GM12865 (cell line): ENCODE measurements around the gene CNEP1R1.

Experiments
- DNase-seq: peaks from one replicate; pipeline ENCODE4 v3.0.0; 2010; ENCODE audit warnings: low read depth
- H3K4me3 ChIP-seq: 2 replicates; pipeline ENCODE4 v1.5.1; 2011; ENCODE audit warnings: mild to moderate bottlenecking, low read depth, low read length, control low read depth
- TF ChIP-seq, protein P1 (sequence below): IDR thresholded peaks from 2 replicates; pipeline ENCODE4 v1.5.1; 2011; ENCODE audit warnings: low read length, control low read depth, low read depth, inconsistent platforms; ENCODE audit not compliant: insufficient read depth; ENCODE audit errors: missing control alignments

CNEP1R1 gene, protein sequence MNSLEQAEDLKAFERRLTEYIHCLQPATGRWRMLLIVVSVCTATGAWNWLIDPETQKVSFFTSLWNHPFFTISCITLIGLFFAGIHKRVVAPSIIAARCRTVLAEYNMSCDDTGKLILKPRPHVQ

DNA sequence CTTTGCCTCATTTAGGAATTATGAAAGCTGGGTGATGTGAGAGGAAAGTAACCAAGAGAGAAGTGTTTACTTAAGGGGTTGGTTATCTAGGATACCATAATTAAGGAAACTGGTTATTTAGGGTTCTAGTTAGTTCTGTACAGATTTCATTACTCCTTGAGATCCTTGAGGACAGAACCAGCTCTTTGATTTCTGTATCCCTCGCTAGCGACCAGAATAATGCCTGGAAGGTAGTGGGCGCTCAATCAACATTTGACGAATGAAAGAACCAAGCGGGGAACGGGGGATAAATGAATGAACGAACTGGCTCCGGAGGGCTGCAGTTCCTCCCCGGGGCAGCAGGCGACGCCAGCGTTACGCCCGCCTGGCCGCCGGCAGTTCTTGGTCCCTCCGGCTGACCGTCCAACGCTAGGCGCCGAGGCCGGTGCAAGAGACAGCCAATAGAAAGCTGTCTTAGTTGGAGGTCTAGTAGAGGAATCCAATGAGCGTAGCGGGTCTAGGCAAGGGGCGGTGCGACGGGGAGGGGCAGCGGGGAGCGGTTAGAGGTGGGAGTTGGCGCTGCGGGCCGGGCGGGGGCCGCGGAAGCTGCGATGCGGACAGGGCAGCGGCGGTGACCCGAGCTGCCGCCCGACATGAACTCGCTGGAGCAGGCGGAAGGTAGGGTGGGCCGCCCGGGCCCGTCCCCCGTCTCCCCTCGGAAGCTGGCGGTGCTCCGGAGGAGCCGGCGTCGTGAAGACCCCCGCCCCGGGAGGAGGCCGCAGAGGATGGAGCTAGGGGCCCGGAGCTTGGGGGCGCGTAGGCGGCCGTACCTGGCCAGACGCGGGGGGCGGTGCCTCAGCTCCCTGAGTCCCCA lies at the start of gene CNEP1R1:
Gene CNEP1R1 (plus strand): TSS at position 542 of the 853 bp plus-strand sequence. CDS start 91 bp downstream, at position 633.
- TF ChIP-seq, protein P1, sequence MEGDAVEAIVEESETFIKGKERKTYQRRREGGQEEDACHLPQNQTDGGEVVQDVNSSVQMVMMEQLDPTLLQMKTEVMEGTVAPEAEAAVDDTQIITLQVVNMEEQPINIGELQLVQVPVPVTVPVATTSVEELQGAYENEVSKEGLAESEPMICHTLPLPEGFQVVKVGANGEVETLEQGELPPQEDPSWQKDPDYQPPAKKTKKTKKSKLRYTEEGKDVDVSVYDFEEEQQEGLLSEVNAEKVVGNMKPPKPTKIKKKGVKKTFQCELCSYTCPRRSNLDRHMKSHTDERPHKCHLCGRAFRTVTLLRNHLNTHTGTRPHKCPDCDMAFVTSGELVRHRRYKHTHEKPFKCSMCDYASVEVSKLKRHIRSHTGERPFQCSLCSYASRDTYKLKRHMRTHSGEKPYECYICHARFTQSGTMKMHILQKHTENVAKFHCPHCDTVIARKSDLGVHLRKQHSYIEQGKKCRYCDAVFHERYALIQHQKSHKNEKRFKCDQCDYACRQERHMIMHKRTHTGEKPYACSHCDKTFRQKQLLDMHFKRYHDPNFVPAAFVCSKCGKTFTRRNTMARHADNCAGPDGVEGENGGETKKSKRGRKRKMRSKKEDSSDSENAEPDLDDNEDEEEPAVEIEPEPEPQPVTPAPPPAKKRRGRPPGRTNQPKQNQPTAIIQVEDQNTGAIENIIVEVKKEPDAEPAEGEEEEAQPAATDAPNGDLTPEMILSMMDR = peak; percentile 100
- peak within 1 kb of the TSS; percentile 89 for H3K4me3 ChIP-seq

DNA sequence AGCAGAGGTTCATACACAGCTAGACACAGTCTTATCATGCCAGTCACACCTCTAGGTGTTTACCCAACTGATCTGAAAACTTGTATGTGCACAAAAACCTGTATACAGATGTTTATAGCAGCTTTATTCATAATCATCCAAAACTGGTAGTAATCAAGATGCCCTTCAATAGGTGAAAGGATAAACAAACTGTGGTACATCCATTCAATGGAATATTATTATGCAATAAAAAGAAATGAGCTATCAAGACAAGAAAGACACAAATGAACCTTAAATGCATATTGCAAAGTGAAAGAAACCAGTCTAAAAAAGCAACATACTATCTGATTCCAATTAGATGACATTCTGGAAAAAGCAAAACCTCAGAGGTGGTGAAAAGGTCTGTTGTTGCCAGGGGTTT lies 47.6 kb upstream of the CNEP1R1 start:
- no peak for DNase-seq
- TF ChIP-seq, protein P1 = no peak
- H3K4me3 ChIP-seq = no peak overlapping the region

More for the DNA sequence above, at the start of gene CNEP1R1:
- peak; percentile 98 for DNase-seq

DNA sequence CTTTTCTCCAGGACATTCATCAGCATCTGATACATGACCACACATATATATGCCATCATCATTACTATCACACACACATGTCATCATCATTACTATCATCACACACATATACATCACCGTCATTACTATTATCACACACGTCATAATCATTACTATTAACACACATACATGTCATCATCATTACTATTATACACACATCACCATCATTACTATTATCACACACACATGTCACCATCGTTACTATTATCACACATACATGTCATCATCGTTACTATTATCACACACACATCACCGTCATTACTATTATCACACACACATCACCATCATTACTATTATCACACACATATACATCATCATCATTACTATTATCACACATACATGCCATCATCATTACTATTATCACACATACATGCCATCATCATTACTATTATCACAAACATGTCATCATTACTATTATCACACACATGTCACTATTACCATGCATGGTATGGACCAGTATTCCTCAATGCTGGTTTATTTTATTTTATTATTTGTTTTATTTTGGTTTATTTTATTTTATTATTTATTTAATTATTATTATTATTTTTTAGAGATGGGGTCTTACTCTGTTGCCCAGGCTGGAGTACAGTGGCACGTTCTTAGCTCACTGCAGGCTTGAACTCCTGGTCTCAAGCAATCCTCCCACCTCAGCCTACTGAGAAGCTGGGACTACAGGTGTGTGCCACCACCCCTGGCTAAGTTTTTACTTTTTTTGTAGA lies 46.3 kb upstream of the CNEP1R1 start:
- no peak overlapping the region for H3K4me3 ChIP-seq
- no peak for DNase-seq
- TF ChIP-seq, protein P1 = no peak

DNA sequence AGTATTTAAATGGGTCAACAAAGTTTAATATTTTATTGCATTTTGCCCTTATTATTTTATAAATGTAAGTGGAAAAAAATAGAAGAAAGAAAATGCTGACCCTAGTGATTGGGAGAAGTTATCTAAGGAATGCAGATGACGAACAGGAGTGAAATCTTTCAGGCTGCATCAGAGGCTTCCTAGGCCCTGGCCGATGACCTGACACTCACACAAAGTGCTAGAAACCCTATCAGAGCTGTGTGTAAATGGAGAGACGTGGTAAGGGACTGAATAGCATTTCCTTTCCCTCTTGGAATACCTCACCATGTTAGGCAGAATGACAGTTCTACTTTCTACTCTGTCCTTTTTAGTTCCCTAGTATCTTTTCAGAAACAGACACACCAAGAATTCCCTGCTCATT lies 44.9 kb upstream of the CNEP1R1 start:
- no peak for DNase-seq
- TF ChIP-seq, protein P1 = no peak
- H3K4me3 ChIP-seq = no peak overlapping the region

DNA sequence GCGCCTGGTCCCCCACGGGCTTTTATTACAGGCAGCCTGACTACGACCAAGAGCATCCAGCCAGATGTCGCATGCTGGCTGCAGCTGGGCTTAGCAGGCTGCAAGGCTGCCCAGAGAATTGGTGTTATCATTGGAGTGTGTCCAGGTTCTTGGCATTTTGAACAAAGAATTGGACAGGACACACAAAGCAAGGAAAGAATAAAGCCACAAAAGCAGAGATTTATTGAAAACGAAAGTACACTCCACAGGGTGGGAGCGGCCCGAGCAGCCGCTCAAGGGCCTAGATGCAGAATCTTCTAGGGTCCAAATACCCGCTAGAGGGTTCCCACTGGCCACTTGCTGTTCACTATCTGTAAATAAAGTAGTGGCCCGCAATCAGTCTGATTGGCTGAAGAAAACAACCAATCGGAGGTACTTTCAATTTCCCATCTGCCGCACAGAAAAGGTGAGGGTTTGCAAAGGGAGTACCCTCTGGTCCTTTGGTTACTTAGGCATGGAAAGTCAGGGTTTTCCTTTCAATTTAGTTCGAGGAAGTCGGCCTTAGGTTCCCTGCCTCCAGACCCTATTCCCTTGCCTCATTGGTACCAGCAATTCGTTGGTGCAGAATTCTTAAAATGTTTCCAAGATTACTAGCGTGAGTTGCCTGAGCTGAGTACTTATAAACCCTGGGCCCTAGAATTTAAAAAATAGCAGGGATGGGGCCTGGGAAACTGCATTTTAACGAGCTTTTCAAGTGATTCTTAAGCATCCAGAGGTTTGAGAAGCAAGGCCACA lies 38.5 kb upstream of the CNEP1R1 start:
- no peak overlapping the region for H3K4me3 ChIP-seq
- TF ChIP-seq, protein P1 = no peak
- DNase-seq = no peak

DNA sequence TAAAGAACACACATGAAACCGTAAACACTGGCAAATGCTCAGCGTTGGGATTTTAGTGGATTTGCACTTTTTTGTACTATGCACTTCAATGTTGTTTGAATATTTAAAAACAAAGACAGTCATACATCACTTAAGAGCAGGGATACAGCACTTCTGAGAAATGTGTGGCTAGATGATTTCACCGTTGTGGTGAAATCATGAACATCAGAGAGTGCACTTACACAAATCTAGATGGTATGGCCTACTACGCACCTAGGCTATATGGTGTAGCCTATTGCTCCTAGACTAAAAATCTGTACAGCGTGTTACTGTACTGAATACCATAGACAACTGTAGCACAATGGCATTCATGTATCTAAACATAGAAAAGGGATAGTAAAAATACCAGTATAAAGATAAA lies 37.6 kb upstream of the CNEP1R1 start:
- DNase-seq = no peak
- TF ChIP-seq, protein P1 = no peak
- H3K4me3 ChIP-seq = no peak overlapping the region
